Activated T-helper 2 cell treated with anti-CD3 and anti-CD28 coated beads, Interferon-gamma antibody, Interleukin-2, Interleukin-4, amounts not matched to agents 10 μg/mL and 5 μg/mL and 100 μg/mL, durations not matched to agents 14 hours and 24 hours and 36 hours (primary cell): Measurements from ENCODE around the gene PPFIA1. TPM values are rescaled to one million over a fixed set of nuclear protein-coding genes. Genes with fewer than 3 reads are reported as not detected.
A peak's percentile ranks its signal among the peaks of the same experiment; 100 is the strongest.
"Not testable (repeated sequence)": the region's sequence is repeated elsewhere in the genome, so short reads cannot be mapped to it uniquely, and the experiment has no call there.

Experiments used
- DNase-seq: peaks from one replicate; pipeline ENCODE4 v3.0.0; 2021; ENCODE audit warnings: low spot score
- H3K27ac Mint-ChIP-seq: one replicate; pipeline ENCODE4 v1.8.0; 2021; ENCODE audit warnings: mixed read lengths
- H3K27me3 Mint-ChIP-seq: one replicate; pipeline ENCODE4 v1.8.0; 2021; ENCODE audit warnings: low read depth, mixed read lengths
- H3K36me3 Mint-ChIP-seq: one replicate; pipeline ENCODE4 v1.8.0; 2021; ENCODE audit warnings: low read depth, mixed read lengths
- H3K4me1 Mint-ChIP-seq: one replicate; pipeline ENCODE4 v1.8.0; 2021; ENCODE audit warnings: low read depth, mixed read lengths
- H3K4me3 Mint-ChIP-seq: one replicate; pipeline ENCODE4 v1.8.0; 2021; ENCODE audit warnings: low read depth, mild to moderate bottlenecking, moderate library complexity, mixed read lengths
- H3K9me3 Mint-ChIP-seq: one replicate; pipeline ENCODE4 v1.8.0; 2021; ENCODE audit warnings: mixed read lengths
- intact Hi-C: fragments of 100-400 bp; cut with micrococcal nuclease; formaldehyde crosslinking; loops from one replicate; pipeline ENCODE4 v1.15.1; 2023
- total RNA-seq: library from RNA; stranded (reverse); gene quantifications from 2 replicates; pipeline ENCODE4 v1.2.3, GENCODE V29; 2022

Gene PPFIA1
- total RNA-seq, 1 donor from 2014 or later: 47.1 TPM

DNA sequence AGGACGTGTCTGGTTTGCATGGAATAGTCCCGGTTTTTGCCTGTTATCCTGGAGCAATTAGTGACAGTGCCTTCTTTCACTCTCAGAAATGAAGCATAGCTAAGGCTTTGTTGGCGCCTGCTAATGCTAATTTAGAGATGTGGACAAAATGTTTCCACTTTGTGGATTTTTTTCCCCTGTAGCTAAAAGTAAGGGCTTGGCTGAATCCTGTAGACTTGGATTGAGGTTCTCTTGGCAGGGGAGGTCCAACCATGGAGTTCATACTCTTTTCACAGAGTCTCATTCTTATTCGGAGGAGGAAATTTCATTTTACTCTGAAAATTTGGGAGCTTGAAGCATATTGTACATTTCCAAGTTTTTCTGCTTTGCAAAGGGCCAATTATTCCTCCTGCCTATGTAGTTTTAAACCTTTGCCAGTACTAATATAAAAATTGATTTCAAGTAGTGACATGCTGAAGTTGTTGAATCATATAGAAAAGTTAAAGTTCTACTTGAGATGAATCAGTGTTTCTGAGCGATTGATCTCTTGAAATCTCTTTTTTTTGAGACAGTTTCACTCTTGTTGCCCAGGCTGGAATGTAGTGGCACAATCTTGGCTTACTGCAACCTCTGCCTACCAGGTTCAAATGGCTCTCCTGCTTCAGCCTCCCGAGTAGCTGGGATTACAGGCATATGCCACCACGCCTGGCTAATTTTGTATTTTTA lies 20.0 kb downstream of the PPFIA1 start:
- no peak for DNase-seq
- Mint-ChIP-seq H3K36me3 (peaks cover 32% of the 10 kb centered on the region), H3K27me3 (no peaks in the 10 kb centered on the region), H3K4me1 (no peaks in the 10 kb centered on the region), H3K9me3 (no peaks in the 10 kb centered on the region), H3K4me3 (no peak overlapping the region), H3K27ac (no peak overlapping the region)
- intact Hi-C loops: no loop called here

DNA sequence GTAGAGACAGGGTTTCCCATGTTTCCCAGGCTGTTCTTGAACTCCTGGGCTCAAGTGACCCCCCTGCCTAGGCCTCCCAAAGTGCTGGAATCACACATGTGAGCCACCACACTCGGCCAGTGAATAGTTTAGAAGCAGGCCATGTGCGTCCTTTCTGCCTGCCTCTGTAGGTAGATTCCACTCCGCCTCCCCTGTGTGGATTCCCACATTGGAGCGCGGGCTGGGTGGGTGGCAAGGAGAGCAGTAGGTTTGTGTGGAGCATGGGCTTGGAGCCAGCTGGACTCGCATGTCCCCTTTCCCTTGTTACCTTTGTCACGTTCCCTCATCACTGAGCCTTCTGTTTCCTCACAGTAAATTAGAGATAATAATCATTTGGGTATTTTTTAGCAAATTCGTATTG lies 21.7 kb downstream of the PPFIA1 start:
- H3K36me3 Mint-ChIP-seq: peaks cover 31% of the 10 kb centered on the region
- intact Hi-C loops: no loop called here
- no peaks in the 10 kb centered on the region for H3K27me3 Mint-ChIP-seq
- DNase-seq: no peak
- no peaks in the 10 kb centered on the region for H3K4me1 Mint-ChIP-seq
- no peak overlapping the region for H3K4me3 Mint-ChIP-seq
- H3K9me3 Mint-ChIP-seq: no peaks in the 10 kb centered on the region
- no peak overlapping the region for H3K27ac Mint-ChIP-seq

DNA sequence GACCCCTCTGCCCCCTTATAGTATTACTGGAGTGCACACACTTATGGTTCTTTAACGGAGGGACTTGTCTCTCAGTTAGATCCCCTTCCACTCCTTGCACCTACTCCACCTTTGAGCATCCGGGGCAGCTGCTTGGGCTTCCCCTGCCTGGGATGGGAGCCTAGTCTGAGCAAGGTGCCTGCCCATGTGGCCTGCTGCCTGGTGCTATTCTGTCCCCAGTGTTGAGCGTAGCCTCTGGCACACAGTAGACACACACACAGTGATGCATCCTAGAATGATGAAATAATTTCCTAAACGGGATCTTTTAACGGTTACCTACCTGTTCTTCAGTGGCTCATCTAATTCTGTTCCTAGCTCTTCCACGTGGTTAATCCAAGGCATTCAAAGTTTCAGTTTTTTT lies 22.4 kb downstream of the PPFIA1 start:
- Mint-ChIP-seq H3K36me3 (peaks cover 36% of the 10 kb centered on the region), H3K27me3 (no peaks in the 10 kb centered on the region), H3K4me1 (no peaks in the 10 kb centered on the region), H3K4me3 (no peak overlapping the region), H3K27ac (no peak overlapping the region), H3K9me3 (no peaks in the 10 kb centered on the region)
- intact Hi-C loops: no loop called here
- DNase-seq: no peak

DNA sequence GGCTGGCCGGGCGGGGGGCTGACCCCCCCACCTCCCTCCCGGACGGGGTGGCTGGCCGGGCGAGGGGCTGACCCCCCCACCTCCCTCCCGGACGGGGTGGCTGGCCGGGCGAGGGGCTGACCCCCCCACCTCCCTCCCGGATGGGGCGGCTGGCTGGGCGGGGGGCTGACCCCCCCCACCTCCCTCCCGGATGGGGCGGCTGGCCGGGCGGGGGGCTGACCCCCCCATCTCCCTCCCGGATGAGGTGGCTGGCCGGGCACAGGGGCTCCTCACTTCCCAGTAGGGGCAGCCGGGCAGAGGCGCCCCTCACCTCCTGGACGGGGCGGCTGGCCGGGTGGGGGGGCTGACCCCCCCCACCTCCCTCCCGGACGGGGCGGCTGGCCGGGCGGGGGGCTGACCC lies 24.7 kb downstream of the PPFIA1 start:
- peaks cover 44% of the 10 kb centered on the region for H3K36me3 Mint-ChIP-seq
- intact Hi-C loops, H3K4me3 Mint-ChIP-seq, H3K9me3 Mint-ChIP-seq, H3K27ac Mint-ChIP-seq, H3K27me3 Mint-ChIP-seq, H3K4me1 Mint-ChIP-seq, DNase-seq: not testable (repeated sequence)

DNA sequence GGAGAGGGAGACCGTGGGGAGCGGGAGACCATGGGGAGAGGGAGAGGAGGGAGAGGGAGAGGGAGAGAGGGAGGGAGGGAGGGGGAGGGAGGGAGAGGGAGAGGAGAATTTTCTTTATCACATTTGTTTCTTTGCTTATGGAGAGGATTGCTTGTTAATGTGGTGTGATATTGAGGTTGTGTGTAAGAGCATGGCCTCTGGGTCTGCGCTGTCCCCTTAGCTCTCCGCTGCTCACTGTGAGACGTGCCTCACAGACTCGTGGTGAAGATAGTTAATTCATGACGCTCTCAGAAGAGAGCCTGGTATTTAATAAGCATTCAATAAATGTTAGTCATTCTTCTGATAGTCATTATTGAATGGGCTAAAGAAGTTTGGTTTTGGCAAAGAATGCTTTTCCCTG lies 26.2 kb downstream of the PPFIA1 start:
- peaks cover 3% of the 10 kb centered on the region for H3K4me1 Mint-ChIP-seq
- H3K9me3 Mint-ChIP-seq: no peaks in the 10 kb centered on the region
- H3K36me3 Mint-ChIP-seq: peaks cover 44% of the 10 kb centered on the region
- no peaks in the 10 kb centered on the region for H3K27me3 Mint-ChIP-seq
- DNase-seq: no peak
- intact Hi-C loops: no loop called here
- H3K4me3 Mint-ChIP-seq: no peak overlapping the region
- H3K27ac Mint-ChIP-seq: no peak overlapping the region

DNA sequence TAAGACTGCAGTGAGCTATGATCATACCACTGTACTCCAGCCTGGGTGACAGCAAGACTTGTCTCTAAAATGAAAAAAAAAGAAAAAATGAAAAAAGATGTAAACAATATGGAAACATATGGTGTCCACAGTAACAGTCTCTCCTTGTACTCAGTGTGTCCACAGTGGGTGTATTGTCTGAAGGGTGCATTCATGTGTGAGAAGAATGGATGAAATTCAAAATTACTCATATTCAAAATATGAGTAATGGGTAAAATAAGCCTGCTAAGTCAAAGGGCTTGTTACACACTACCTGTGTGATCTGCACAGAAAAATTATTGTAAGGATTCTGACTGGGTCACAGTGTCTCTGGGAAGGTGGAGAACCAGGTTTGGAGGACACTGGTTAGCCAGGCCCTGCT lies 26.9 kb downstream of the PPFIA1 start:
- DNase-seq: no peak
- no peaks in the 10 kb centered on the region for H3K9me3 Mint-ChIP-seq
- H3K27ac Mint-ChIP-seq: no peak overlapping the region
- intact Hi-C loops: no loop called here
- H3K4me1 Mint-ChIP-seq: peaks cover 3% of the 10 kb centered on the region
- no peak overlapping the region for H3K4me3 Mint-ChIP-seq
- peaks cover 44% of the 10 kb centered on the region for H3K36me3 Mint-ChIP-seq
- H3K27me3 Mint-ChIP-seq: no peaks in the 10 kb centered on the region

DNA sequence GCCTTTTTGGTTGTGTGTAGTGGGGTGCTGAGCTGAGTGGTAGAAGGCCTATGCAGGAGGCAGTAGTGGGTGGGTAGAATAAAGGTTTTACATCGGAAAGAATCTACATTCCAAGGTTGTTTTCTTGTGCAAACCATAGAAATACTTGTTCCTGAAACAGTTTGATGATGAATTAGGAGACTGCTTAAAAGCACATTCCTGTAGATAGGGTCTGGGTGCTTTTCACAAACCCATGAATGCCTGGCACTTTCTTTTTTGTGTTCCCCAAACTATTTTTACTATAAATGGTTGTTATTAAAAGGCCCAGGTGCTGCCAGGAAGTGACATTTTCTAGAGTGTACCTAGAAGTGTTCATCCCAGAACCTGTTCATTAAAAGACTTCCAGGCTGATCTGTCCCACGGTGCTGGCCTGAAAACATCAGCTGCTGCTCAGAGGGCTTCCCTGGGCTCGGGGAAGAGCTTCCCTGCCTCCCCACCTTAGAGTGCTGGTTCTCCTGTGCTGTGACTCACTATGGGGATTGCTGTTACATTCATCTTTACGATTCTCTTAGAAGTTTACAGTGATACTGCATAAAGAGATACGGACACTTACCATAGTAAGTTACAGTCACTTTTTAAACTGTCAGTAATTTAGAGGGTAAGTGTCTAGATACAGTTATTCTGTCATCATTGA lies 27.9 kb downstream of the PPFIA1 start:
- no peak overlapping the region for H3K27ac Mint-ChIP-seq
- no peak for DNase-seq
- H3K4me3 Mint-ChIP-seq: no peak overlapping the region
- H3K4me1 Mint-ChIP-seq: peaks cover 3% of the 10 kb centered on the region
- no peaks in the 10 kb centered on the region for H3K9me3 Mint-ChIP-seq
- H3K27me3 Mint-ChIP-seq: no peaks in the 10 kb centered on the region
- intact Hi-C loops: no loop called here
- H3K36me3 Mint-ChIP-seq: peaks cover 37% of the 10 kb centered on the region

DNA sequence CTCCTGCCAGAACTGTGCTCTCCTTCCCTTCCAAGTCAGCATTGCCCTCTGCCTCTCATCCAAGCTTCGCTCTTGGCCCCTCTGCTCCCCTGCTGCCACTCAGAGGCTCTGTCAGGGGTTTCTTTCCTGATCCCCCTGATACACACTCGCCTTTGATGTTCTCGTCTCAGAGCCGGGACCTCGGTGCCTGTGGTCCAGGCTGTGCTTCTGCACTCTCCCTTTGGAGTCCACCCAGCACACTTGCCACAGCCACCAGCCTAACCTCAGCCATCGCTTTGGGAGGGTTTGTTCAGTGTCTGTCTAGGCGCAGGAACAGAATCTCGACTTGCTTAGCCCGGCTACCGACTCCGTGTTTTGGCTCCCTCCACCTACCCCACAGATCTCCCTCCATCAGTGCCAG lies 29.1 kb downstream of the PPFIA1 start:
- peaks cover 29% of the 10 kb centered on the region for H3K36me3 Mint-ChIP-seq
- no peak for DNase-seq
- no peaks in the 10 kb centered on the region for H3K27me3 Mint-ChIP-seq
- intact Hi-C loops: no loop called here
- H3K9me3 Mint-ChIP-seq: no peaks in the 10 kb centered on the region
- H3K4me3 Mint-ChIP-seq: no peak overlapping the region
- H3K4me1 Mint-ChIP-seq: peaks cover 3% of the 10 kb centered on the region
- H3K27ac Mint-ChIP-seq: no peak overlapping the region

DNA sequence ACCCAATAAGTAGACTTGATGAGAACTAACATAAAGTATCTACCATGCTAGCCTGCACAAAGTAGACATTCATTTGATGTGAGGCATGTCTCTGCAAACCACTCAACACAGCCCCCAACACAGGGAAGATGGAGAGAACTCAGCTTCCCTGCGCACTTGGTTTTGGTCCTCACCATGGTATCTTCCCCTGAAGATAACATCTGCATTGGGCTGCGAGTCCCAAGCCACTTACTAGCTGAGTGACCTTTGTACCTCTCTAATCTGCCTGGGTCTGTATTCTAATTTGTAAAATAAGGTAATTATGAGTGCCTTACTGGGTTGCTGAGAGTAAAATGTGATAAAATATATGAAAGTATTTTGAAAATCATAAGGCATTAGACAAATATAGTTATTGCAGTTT lies 30.7 kb downstream of the PPFIA1 start:
- Mint-ChIP-seq H3K27ac (no peak overlapping the region), H3K36me3 (peaks cover 29% of the 10 kb centered on the region), H3K4me3 (no peak overlapping the region), H3K27me3 (no peaks in the 10 kb centered on the region), H3K9me3 (no peaks in the 10 kb centered on the region), H3K4me1 (peaks cover 3% of the 10 kb centered on the region)
- DNase-seq: no peak
- intact Hi-C loops: no loop called here

DNA sequence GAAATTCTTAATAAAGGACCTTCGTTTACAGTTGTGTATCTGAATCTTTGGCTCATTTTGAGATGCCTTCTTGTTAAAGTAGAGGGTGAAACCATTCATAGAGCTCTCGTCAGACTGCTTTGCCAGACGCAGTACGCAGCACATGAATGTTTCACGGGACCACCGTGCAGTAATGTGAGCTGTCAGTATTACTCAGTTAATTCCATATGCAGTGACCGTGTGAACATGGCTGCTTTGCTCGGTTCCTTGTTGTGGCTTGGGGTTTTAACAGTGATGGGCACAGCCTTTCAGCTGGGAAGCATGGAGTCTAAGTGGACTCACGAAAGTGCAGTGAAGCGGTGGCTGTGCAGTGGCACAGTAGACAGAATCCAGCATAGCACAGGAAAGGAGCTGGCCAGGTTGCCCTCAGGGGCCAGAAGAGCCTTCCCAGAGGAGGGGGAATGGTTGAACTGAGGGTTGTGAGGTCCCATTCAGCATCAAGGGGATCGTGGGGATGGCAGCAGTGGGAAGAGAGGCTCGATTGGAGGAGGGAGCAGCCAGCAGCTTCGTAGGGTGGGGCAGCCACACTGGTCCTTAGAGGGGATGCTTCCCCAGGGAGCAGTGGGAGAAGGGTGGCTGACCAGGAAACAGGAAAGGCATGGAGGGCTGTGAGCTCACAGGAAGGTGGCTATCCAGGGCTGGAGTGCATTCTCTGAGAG lies 31.4 kb downstream of the PPFIA1 start:
- Mint-ChIP-seq H3K27ac (peak overlapping the region; percentile 9), H3K36me3 (peaks cover 32% of the 10 kb centered on the region), H3K27me3 (no peaks in the 10 kb centered on the region), H3K4me1 (peaks cover 3% of the 10 kb centered on the region), H3K9me3 (no peaks in the 10 kb centered on the region), H3K4me3 (no peak overlapping the region)
- no peak for DNase-seq
- intact Hi-C loops: no loop called here

DNA sequence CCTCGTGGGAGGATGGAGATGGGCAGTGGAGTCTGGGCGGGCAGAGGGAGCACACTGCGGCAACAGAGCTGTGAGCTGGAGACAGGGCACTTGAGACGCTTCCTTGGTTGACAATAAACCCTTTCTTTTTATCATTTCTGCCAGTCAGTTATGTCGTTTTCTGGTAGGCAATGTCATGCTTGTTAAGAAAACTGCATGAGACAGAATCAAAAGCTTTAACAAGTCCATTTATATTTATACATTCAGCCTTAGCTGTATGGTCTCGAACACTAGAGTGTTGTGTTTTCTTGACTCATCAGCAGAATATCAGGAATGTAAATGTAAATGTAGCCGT lies 31.9 kb downstream of the PPFIA1 start:
- no peaks in the 10 kb centered on the region for H3K27me3 Mint-ChIP-seq
- no peak overlapping the region for H3K4me3 Mint-ChIP-seq
- H3K4me1 Mint-ChIP-seq: peaks cover 3% of the 10 kb centered on the region
- no peaks in the 10 kb centered on the region for H3K9me3 Mint-ChIP-seq
- H3K36me3 Mint-ChIP-seq: peaks cover 33% of the 10 kb centered on the region
- H3K27ac Mint-ChIP-seq: no peak overlapping the region
- intact Hi-C loops: no loop called here
- DNase-seq: no peak

DNA sequence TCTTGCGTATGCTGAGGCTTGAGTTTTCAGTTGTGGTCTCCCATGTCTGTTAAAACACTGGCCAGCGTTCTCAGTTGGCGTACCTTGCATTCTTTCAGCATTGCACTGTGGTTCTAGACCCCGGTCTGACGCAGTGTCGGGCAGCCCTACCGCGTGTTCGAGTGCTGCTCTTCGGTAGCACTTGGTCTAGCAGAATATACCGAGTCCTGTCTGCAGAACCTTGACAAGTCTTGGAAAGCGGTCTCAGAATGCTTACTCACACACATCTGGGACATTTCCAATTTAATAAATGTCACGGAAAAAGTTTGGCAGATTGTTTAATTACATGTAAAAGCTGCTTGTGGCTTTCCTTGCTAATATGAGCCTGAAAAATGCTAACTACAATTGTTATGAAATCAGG lies 32.6 kb downstream of the PPFIA1 start:
- H3K27me3 Mint-ChIP-seq: no peaks in the 10 kb centered on the region
- no peak overlapping the region for H3K4me3 Mint-ChIP-seq
- H3K4me1 Mint-ChIP-seq: peaks cover 1% of the 10 kb centered on the region
- no peak overlapping the region for H3K27ac Mint-ChIP-seq
- no peak for DNase-seq
- peaks cover 29% of the 10 kb centered on the region for H3K36me3 Mint-ChIP-seq
- H3K9me3 Mint-ChIP-seq: no peaks in the 10 kb centered on the region
- intact Hi-C loops: no loop called here

DNA sequence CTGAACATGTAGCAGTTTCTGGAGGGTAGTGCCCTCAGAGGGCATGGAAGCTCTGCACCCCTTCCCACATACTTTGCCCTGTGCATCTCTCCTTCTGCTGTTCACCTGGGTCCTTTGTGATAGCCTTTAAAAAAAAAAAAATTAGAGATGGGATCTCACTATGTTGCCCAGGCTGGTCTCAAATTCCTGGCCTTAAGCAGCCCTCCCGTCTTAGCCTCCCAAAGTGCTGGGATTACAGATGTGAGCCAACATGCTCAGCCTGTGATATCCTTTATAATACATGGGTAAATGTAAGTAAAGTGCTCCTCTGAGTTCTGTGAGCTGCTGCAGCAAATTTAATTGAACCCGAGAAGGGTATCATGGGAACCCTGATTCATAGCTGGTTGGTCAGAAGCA lies 33.7 kb downstream of the PPFIA1 start:
- peaks cover 24% of the 10 kb centered on the region for H3K36me3 Mint-ChIP-seq
- H3K27me3 Mint-ChIP-seq: no peaks in the 10 kb centered on the region
- H3K9me3 Mint-ChIP-seq: no peaks in the 10 kb centered on the region
- intact Hi-C loops: no loop called here
- no peak for DNase-seq
- H3K4me1 Mint-ChIP-seq: no peaks in the 10 kb centered on the region
- no peak overlapping the region for H3K27ac Mint-ChIP-seq
- H3K4me3 Mint-ChIP-seq: no peak overlapping the region
